ENCODE data around the gene IL2. TPM values are rescaled to one million over a fixed set of nuclear protein-coding genes. Genes with fewer than 3 reads are reported as not detected.

Gene IL2
- polyA plus RNA-seq, 3 donors = not detected

GRCh38 chr4:122412547-122412946 is 44.0 kb downstream of the IL2 start:
- no peak for DNase-seq (ENCODE audit: extremely low read depth in 1 of 11, low read depth in 9 of 11, low spot score in 4 of 11)

- no peak for DNase-seq (ENCODE audit: extremely low read depth in 1 of 11, low read depth in 9 of 11, low spot score in 4 of 11)
Measured at GRCh38 chr4:122403861-122404260, 52.7 kb downstream of the IL2 start.

Other genes with a start within 250 kb of the IL2 start
- not detected for gene ADAD1, start 77.7 kb downstream of the IL2 start, polyA plus RNA-seq (ENCODE audit: insufficient read length in 3 of 3)
- not detected for gene IL21, start 164.3 kb upstream of the IL2 start, polyA plus RNA-seq (ENCODE audit: insufficient read length in 3 of 3)

Measured in renal cortex interstitium (tissue), 11 donors.